ENCODE data around the gene TMTC1.

The TMTC1 gene

GRCh38 chr12:29517264-29517663 is 266.5 kb downstream of the TMTC1 start:
- DNase-seq = no peak

GRCh38 chr12:29516431-29516875 is 267.3 kb downstream of the TMTC1 start:
- no peak for DNase-seq

- no peak for DNase-seq
Observed at GRCh38 chr12:29510591-29511185, 273.1 kb downstream of the TMTC1 start.

GRCh38 chr12:29509503-29509902 is 274.2 kb downstream of the TMTC1 start:
- no peak for DNase-seq

- DNase-seq = no peak
Observed at GRCh38 chr12:29508949-29509348, 274.8 kb downstream of the TMTC1 start.

GRCh38 chr12:29505122-29505521 is 278.6 kb downstream of the TMTC1 start:
- no peak for DNase-seq

- no peak for DNase-seq
Observed at GRCh38 chr12:29503283-29503682, 280.5 kb downstream of the TMTC1 start.

- DNase-seq = no peak
Observed at GRCh38 chr12:29499235-29499634, 284.5 kb downstream of the TMTC1 start.

- DNase-seq = no peak
Observed at GRCh38 chr12:29497588-29497987, 286.2 kb downstream of the TMTC1 start, which contains the start of gene OVCH1. Gene OVCH1 (minus strand): TSS chr12:29497686. CDS start chr12:29497686, 0 bp downstream.

- DNase-seq = no peak
Observed at GRCh38 chr12:29492891-29493290, 290.9 kb downstream of the TMTC1 start.

- DNase-seq = no peak
Observed at GRCh38 chr12:29486972-29487371, 296.8 kb downstream of the TMTC1 start.

- DNase-seq = no peak
Observed at GRCh38 chr12:29463198-29463597, 320.5 kb downstream of the TMTC1 start.

- DNase-seq = no peak
Observed at GRCh38 chr12:29460082-29460481, 323.7 kb downstream of the TMTC1 start.

- DNase-seq = no peak
Observed at GRCh38 chr12:29455087-29455486, 328.7 kb downstream of the TMTC1 start.

- DNase-seq = no peak
Observed at GRCh38 chr12:29451888-29452287, 331.9 kb downstream of the TMTC1 start.
